HUES6 (cell line): Measurements from ENCODE around the gene KANTR.

Source experiments
- H3K27ac ChIP-seq: 2 replicates; pipeline ENCODE4 v1.7.0; 2013; ENCODE audit warnings: low read depth, mild to moderate bottlenecking, low read length, inconsistent platforms
- H3K27me3 ChIP-seq: 2 replicates; pipeline ENCODE4 v1.6.1; 2013; ENCODE audit warnings: low read length; ENCODE audit not compliant: control insufficient read depth, insufficient read depth
- H3K36me3 ChIP-seq: 2 replicates; pipeline ENCODE4 v1.6.1; 2013; ENCODE audit warnings: low read length; ENCODE audit not compliant: control insufficient read depth, insufficient read depth
- H3K4me1 ChIP-seq: 2 replicates; pipeline ENCODE4 v1.6.1; 2013; ENCODE audit warnings: low read length; ENCODE audit not compliant: control insufficient read depth, insufficient read depth
- H3K4me3 ChIP-seq: 2 replicates; pipeline ENCODE4 v1.5.1; 2013; ENCODE audit warnings: low read depth, low read length
- H3K9ac ChIP-seq: one replicate; pipeline ENCODE4 v1.6.1; 2013; ENCODE audit warnings: mild to moderate bottlenecking, low read length
- H3K9me3 ChIP-seq: 2 replicates; pipeline ENCODE4 v1.6.1; 2013; ENCODE audit warnings: low read depth, low read length; ENCODE audit not compliant: control insufficient read depth, insufficient read depth

The KANTR gene

GRCh38 chrX:53093748-53094581 lies at the start of gene KANTR:
Gene KANTR, plus strand, starts transcription at chrX:53094142. Its CDS starts 30,131 bp downstream, at chrX:53124273.
- H3K9me3 ChIP-seq: no peaks in the 10 kb centered on the region; the same call in 1 of the 2 replicates
- peak within 1 kb of the TSS; percentile 62 for H3K9ac ChIP-seq
- no peaks in the 10 kb centered on the region for H3K27me3 ChIP-seq
- no peaks in the 10 kb centered on the region for H3K4me1 ChIP-seq
- peaks cover 2% of the 10 kb centered on the region; the same call in 1 of the 2 replicates for H3K36me3 ChIP-seq
- peak within 1 kb of the TSS; percentile 95 for H3K4me3 ChIP-seq
- peak within 1 kb of the TSS; percentile 63; the same call in 1 of the 2 replicates for H3K27ac ChIP-seq

GRCh38 chrX:53044995-53045394 lies 48.9 kb upstream of the KANTR start:
- H3K9ac ChIP-seq: no peak overlapping the region
- H3K36me3 ChIP-seq: no peaks in the 10 kb centered on the region
- no peaks in the 10 kb centered on the region for H3K27me3 ChIP-seq

GRCh38 chrX:53047228-53047627 lies 46.7 kb upstream of the KANTR start:
- Histone ChIP-seq H3K27me3 (no peaks in the 10 kb centered on the region), H3K27ac (no peak overlapping the region), H3K4me3 (no peak overlapping the region), H3K9ac (no peak overlapping the region), H3K4me1 (peaks cover 16% of the 10 kb centered on the region; the same call in 1 of the 2 replicates), H3K36me3 (no peaks in the 10 kb centered on the region), H3K9me3 (peaks cover 6% of the 10 kb centered on the region; the same call in 1 of the 2 replicates)

More at GRCh38 chrX:53044995-53045394, 48.9 kb upstream of the KANTR start:
- Histone ChIP-seq H3K4me1 (peaks cover 9% of the 10 kb centered on the region; the same call in 1 of the 2 replicates), H3K4me3 (no peak overlapping the region), H3K27ac (no peak overlapping the region), H3K9me3 (no peaks in the 10 kb centered on the region; the same call in 1 of the 2 replicates)

GRCh38 chrX:53048169-53049126 lies 45.5 kb upstream of the KANTR start, which contains the start of gene GPR173:
Gene GPR173, plus strand, starts transcription at chrX:53048789. Its CDS starts 27,833 bp downstream, at chrX:53076622.
- Histone ChIP-seq H3K9ac (peak within 1 kb of the TSS; percentile 98), H3K4me3 (peak within 1 kb of the TSS; percentile 80), H3K27ac (peak within 1 kb of the TSS; percentile 99)

GRCh38 chrX:53049127-53049517 lies 44.8 kb upstream of the KANTR start:
- no peak overlapping the region for H3K27ac ChIP-seq
- peaks cover 16% of the 10 kb centered on the region; the same call in 1 of the 2 replicates for H3K4me1 ChIP-seq
- H3K9ac ChIP-seq: peak overlapping the region; percentile 50
- peak overlapping the region; percentile 80 for H3K4me3 ChIP-seq
- H3K27me3 ChIP-seq: no peaks in the 10 kb centered on the region
- H3K9me3 ChIP-seq: peaks cover 17% of the 10 kb centered on the region; the same call in 1 of the 2 replicates
- no peaks in the 10 kb centered on the region for H3K36me3 ChIP-seq

More at GRCh38 chrX:53048169-53049126, 45.5 kb upstream of the KANTR start, which contains the start of gene GPR173:
- Histone ChIP-seq H3K9me3 (peaks cover 17% of the 10 kb centered on the region; the same call in 1 of the 2 replicates), H3K36me3 (no peaks in the 10 kb centered on the region), H3K27me3 (no peaks in the 10 kb centered on the region), H3K4me1 (peaks cover 16% of the 10 kb centered on the region; the same call in 1 of the 2 replicates)

GRCh38 chrX:53050841-53051240 lies 43.1 kb upstream of the KANTR start:
- Histone ChIP-seq H3K27ac (no peak overlapping the region), H3K9me3 (peaks cover 17% of the 10 kb centered on the region; the same call in 1 of the 2 replicates), H3K9ac (no peak overlapping the region), H3K4me1 (peaks cover 16% of the 10 kb centered on the region; the same call in 1 of the 2 replicates), H3K4me3 (no peak overlapping the region), H3K36me3 (no peaks in the 10 kb centered on the region), H3K27me3 (no peaks in the 10 kb centered on the region)

GRCh38 chrX:53055244-53055849 lies 38.6 kb upstream of the KANTR start:
- Histone ChIP-seq H3K27me3 (no peaks in the 10 kb centered on the region), H3K9ac (no peak overlapping the region), H3K27ac (no peak overlapping the region), H3K36me3 (no peaks in the 10 kb centered on the region), H3K4me1 (peaks cover 6% of the 10 kb centered on the region; the same call in 1 of the 2 replicates), H3K9me3 (peaks cover 17% of the 10 kb centered on the region; the same call in 1 of the 2 replicates), H3K4me3 (no peak overlapping the region)

GRCh38 chrX:53056292-53056691 lies 37.6 kb upstream of the KANTR start:
- no peak overlapping the region for H3K9ac ChIP-seq
- H3K36me3 ChIP-seq: no peaks in the 10 kb centered on the region
- no peak overlapping the region for H3K27ac ChIP-seq
- H3K27me3 ChIP-seq: no peaks in the 10 kb centered on the region
- peaks cover 15% of the 10 kb centered on the region; the same call in 1 of the 2 replicates for H3K9me3 ChIP-seq
- H3K4me3 ChIP-seq: no peak overlapping the region
- H3K4me1 ChIP-seq: peaks cover 1% of the 10 kb centered on the region; the same call in 1 of the 2 replicates

- Histone ChIP-seq H3K27ac (no peak overlapping the region), H3K9ac (no peak overlapping the region), H3K4me1 (no peaks in the 10 kb centered on the region), H3K36me3 (0 out of 2 replicates have a peak, but pooled peaks cover 3% of the 10 kb centered on the region), H3K9me3 (no peaks in the 10 kb centered on the region; the same call in 1 of the 2 replicates), H3K4me3 (no peak overlapping the region), H3K27me3 (no peaks in the 10 kb centered on the region)
These were observed 28.8 kb upstream of the KANTR start for GRCh38 chrX:53065104-53065503.

GRCh38 chrX:53071064-53071463 lies 22.9 kb upstream of the KANTR start:
- Histone ChIP-seq H3K36me3 (no peaks in the 10 kb centered on the region), H3K9ac (no peak overlapping the region), H3K27ac (no peak overlapping the region), H3K27me3 (no peaks in the 10 kb centered on the region), H3K9me3 (no peaks in the 10 kb centered on the region; the same call in 1 of the 2 replicates), H3K4me3 (no peak overlapping the region), H3K4me1 (peaks cover 5% of the 10 kb centered on the region; the same call in 1 of the 2 replicates)
